Skin epidermis (tissue), 12 donors: Measurements from ENCODE around the gene SALL3.
"Not testable (repeated sequence)": the region's sequence is repeated elsewhere in the genome, so short reads cannot be mapped to it uniquely, and the experiment has no call there.

ENCODE experiments used
- H3K27ac ChIP-seq, 21 experiments: fragments of 200-600 bp; sonication (generic) in 11 of 21; one replicate each; pipeline ENCODE4 v1.5.0; 2020; ENCODE audit warnings: mild to moderate bottlenecking in 3 of 21, inconsistent platforms in 2 of 21, moderate library complexity in 2 of 21
- H3K4me3 ChIP-seq, 7 experiments: fragments of 200-600 bp; sonication (generic) in 2 of 7; one replicate each; pipeline ENCODE4 v1.5.0; 2020; ENCODE audit warnings: inconsistent platforms in 2 of 7, mild to moderate bottlenecking in 2 of 7, moderate library complexity in 1 of 7

Gene SALL3

DNA sequence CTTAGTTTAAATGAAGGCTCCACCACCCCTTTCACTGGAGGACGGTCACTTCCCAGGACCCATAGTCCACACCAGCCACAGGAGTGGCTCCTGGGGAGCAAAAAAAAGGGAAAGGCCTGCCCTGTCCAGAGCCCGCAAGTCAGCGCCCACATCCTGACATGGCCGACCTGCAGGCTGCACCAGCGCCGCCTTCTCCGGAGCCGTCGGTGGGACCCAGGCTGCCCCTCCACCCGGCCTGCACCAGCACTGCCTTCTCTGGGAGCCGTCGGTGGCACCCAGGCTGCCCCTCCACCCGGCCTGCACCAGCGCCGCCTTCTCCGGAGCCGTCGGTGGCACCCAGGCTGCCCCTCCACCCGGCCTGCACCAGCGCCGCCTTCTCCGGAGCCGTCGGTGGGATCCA lies 14.9 kb upstream of the SALL3 start:
- not testable (repeated sequence) for H3K4me3 ChIP-seq, H3K27ac ChIP-seq

DNA sequence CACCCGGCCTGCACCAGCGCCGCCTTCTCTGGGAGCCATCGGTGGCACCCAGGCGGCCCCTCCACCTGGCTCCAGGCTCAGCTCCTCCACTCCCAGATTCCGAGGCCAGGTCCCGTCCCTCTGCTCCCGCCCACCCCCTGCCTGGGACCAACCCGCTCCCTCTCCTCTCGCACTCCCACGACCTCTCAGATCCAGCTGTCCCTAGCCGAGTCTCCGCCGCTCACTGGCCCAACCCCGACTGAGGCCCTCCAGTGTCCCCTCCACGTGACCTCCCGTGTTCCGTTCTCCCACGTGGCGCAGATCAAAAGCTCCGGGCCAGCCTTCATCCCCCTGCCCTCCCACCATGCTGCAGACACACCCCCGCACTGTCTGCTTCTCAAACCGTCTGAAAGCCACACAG lies 14.4 kb upstream of the SALL3 start:
- Histone ChIP-seq H3K4me3 (no peak overlapping the region), H3K27ac (no peak overlapping the region)

GRCh38 chr18:78965917-78966792 lies 13.5 kb upstream of the SALL3 start:
- no peak overlapping the region for H3K4me3 ChIP-seq
- H3K27ac ChIP-seq, result no peak overlapping the region

DNA sequence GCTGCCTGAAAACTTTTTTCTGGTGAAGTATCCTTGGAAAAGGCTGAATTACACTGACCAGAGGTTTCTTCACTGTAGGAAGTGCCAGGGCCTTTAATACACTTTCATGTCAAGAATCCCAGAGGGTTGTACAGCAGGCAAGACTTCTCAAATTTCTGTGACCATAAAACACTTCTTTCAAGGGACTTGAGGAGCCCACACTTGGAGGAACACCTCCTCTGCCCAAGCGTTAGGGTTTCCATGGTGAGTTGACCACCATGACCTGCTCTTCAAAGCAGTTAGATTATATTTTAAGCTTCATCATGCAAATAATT lies 12.9 kb upstream of the SALL3 start:
- Histone ChIP-seq H3K27ac (no peak overlapping the region), H3K4me3 (no peak overlapping the region)

- Histone ChIP-seq H3K4me3 (no peak overlapping the region), H3K27ac (no peak overlapping the region)
Observed at GRCh38 chr18:78967692-78968091, 11.9 kb upstream of the SALL3 start.

DNA sequence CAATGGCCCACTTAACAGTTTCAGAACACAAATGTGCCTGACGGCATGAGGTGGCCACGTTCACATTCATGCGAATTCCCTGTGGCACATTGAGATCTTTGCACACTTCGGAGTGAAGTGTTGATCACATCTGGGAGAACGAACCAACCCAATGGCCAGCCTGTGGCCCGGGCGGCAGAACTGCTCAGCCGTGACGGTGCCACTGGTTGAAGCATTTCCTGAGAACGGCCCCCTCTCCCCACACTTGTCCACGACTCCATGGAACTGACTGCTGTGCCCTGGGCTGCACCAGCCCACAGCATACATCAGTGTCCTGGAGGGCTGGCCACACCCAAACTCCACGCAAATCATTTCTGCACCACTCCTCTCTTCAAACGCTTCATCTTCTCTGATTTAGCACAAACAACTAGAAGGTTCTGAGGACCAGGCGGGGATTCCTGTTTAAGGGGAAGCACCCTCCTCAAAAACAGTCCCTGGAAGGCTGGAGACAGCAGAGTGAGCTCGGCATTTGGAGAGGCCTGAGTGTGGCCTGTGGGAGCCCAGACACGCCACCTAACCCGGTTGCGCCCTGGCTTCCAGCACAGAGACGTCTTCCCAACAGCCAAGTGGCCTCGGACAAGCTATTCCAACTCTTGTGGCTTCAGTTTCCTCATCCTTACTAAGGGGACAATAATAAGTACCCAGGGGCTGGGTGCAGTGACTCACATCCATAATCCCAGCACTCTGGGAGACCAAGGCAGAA lies 9.9 kb upstream of the SALL3 start:
- Histone ChIP-seq H3K4me3 (no peak overlapping the region), H3K27ac (no peak overlapping the region)

DNA sequence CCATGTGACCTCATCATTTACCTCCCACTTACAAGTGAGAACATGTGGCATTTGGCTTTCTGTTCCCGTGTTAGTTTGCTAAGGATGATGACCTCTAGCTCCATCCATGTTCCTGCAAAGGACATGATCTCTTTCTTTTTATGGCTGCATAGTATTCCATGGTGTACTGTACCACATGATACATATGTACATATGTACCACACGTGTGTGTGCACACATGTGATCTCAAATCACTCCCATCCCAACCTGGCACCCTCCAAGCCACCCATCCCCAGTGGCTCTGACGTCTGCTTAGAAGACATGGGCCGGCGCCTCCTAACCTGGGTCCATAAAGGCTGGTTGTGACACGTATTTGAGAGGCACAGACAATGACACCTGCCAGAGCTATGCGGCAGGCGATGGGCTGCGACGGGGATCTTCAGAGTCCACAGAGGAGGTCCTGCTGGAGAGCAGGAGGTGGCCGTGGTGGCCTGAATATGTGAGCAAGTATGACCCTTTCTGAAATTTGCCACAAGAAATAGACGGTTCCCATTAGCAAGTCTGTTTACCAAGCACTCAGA lies 8.8 kb upstream of the SALL3 start:
- Histone ChIP-seq H3K4me3 (no peak overlapping the region), H3K27ac (no peak overlapping the region)

DNA sequence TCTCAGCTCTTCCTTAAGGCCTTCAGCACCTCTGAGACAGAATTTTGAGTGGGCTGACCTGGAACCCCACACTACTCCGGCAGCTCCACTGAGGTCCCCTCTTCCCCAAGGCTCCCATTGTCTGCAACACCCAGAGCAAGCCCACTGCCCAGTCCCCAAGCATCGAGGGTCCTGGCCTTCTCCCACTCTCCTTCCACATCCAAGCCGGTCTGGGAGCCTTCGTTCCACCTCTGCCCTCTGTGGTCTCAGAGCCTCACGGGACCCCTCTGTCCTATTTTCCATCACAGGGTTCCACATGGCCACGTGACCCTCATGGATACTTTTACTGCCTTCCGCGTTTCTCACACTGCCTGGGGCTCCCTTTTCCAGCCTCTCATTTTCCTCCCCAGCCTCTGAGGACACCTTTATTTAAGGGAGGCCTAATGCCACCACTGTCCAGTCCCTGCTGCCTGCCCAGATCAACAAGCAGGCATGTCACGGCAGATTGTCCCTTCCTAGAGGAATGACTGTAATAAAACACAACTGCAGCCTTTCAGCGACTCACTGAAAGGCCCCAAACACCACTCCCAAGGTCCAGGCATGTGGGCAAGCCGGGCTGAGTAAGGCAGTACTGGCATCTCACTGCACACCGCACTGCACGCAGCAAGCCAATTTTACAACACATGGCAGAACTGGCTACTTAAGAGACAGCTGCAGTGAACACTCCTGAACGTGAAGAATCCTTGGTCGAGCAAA lies 7.9 kb upstream of the SALL3 start:
- H3K4me3 ChIP-seq, result no peak overlapping the region
- no peak overlapping the region for H3K27ac ChIP-seq

GRCh38 chr18:78972385-78972918 lies 7.2 kb upstream of the SALL3 start:
- Histone ChIP-seq H3K27ac (no peak overlapping the region), H3K4me3 (no peak overlapping the region)

GRCh38 chr18:78972930-78973331 lies 6.7 kb upstream of the SALL3 start:
- no peak overlapping the region for H3K27ac ChIP-seq
- no peak overlapping the region for H3K4me3 ChIP-seq

- Histone ChIP-seq H3K4me3 (peak overlapping the region in 1 of 7 experiments; percentile 22), H3K27ac (no peak overlapping the region)
Observed at GRCh38 chr18:78973357-78974083, 6.1 kb upstream of the SALL3 start.

GRCh38 chr18:78974115-78974761 lies 5.4 kb upstream of the SALL3 start:
- no peak overlapping the region for H3K27ac ChIP-seq
- peak overlapping the region in 2 of 7 experiments; percentile 4 to 22 for H3K4me3 ChIP-seq

DNA sequence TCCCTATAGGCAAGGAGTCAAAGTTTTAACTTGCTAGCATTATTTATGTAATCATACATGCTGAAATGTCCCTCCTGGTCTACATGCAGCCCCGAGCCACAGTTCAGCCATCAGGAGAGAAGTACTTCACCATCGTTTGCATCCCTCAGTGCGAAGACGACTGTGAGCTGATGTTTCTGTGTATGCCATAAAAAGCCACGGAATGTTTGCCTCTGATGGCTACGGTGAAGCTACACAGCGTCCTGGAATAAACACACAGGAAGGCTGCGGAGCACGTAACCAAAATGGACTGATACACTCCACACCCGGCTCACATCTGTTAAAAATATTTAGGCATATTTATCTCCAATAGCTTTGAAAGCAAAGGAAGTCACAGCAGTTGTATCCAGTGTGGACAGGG lies 4.3 kb upstream of the SALL3 start:
- H3K4me3 ChIP-seq, result no peak overlapping the region
- no peak overlapping the region for H3K27ac ChIP-seq

DNA sequence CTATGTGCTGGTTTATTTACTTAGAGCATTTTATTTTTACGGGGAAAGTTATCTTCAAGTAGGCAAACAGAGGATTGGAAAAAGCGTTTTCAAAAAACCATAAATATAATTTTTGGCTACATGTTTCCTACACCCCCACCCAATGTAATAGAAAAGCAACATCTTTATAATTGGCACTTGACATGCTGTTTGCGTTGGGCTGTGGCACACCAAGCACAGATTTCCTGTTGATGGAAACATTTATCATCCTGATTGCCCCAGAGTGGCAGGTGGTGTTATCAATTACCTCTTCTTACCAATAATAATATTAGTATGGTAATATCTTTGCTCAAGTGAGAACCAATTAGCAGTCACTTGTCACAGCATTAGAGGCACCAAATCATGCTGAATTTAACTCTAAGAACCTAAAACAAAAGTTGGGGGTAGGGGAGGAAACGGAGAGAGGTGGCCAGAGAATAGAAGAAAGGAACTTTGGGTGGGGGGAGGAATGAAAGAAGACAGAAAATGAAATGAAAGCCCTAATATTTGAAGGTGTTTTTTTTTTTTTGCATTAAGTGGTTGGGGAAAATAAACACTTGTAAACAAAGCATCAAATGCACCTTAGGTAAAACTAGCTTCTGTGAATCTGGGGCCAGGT lies 3.8 kb upstream of the SALL3 start:
- no peak overlapping the region for H3K4me3 ChIP-seq
- no peak overlapping the region for H3K27ac ChIP-seq

GRCh38 chr18:78976765-78977636 lies 2.6 kb upstream of the SALL3 start:
- Histone ChIP-seq H3K27ac (no peak overlapping the region), H3K4me3 (no peak overlapping the region)

GRCh38 chr18:78977637-78978348 lies 1.8 kb upstream of the SALL3 start:
- no peak overlapping the region for H3K4me3 ChIP-seq
- no peak overlapping the region for H3K27ac ChIP-seq
